ENCODE measurements around the gene FRZB. TPM values are rescaled to one million over a fixed set of nuclear protein-coding genes. Genes with fewer than 3 reads are reported as not detected.

The FRZB gene
- total and polyA plus RNA-seq, 9 of the 15 experiments (the other 6 are each of a cell fraction or from before 2014, with no cell fraction given), result 0.01 to 0.05 (median 0.03) TPM; not detected in 6

- TF ChIP-seq MAFK (IDR thresholded peaks at IDR 0.05; ENCODE audit: low read length), result no peak
- TF ChIP-seq RAD51 (IDR thresholded peaks at IDR 0.05; ENCODE audit: borderline replicate concordance, low read depth), result no peak
- TF ChIP-seq ZNF253 (CRISPR knock-in tag; conservative IDR thresholded peaks at IDR 0.05), result no peak
- TF ChIP-seq HMG20A (CRISPR knock-in tag; conservative IDR thresholded peaks at IDR 0.05), result no peak
- no peak for TF ChIP-seq ZNF239 (CRISPR knock-in tag; IDR thresholded peaks at IDR 0.05)
- no peak for TF ChIP-seq MTA3 (IDR thresholded peaks at IDR 0.05; ENCODE audit: borderline replicate concordance)
- TF ChIP-seq NELFE (IDR thresholded peaks at IDR 0.05; ENCODE audit: insufficient read depth, insufficient read length), result no peak
- no peak for TF ChIP-seq NFXL1 (CRISPR knock-in tag; IDR thresholded peaks at IDR 0.05)
Observed at GRCh38 chr2:182895798-182896197, 29.4 kb upstream of the FRZB start (continued).

GRCh38 chr2:182895169-182895568 lies 28.7 kb upstream of the FRZB start:
- Histone ChIP-seq H3K9ac (ENCODE audit: insufficient read depth in 1 of 2, low read depth in 2 of 2, low read length in 2 of 2) (no peak overlapping the region), H3K9me3 (replicated peaks; ENCODE audit: control insufficient read depth, insufficient read depth, low read depth, low read length) (no peaks in the 10 kb centered on the region; the same call in 1 of the 2 replicates), H4K20me1 (replicated peaks; ENCODE audit: control insufficient read depth, insufficient read depth, low read length) (no peaks in the 10 kb centered on the region), H3K4me2 (ENCODE audit: insufficient read depth, low read length) (no peak overlapping the region), H3K36me3 (ENCODE audit: control insufficient read depth, insufficient read depth, low read length) (no peaks in the 10 kb centered on the region), H3K4me3 (no peak overlapping the region), H3K79me2 (ENCODE audit: control insufficient read depth, insufficient read depth, low read length) (no peaks in the 10 kb centered on the region), H2AFZ (ENCODE audit: low read depth, low read length) (no peak overlapping the region), H3K27me3 (ENCODE audit: control insufficient read depth in 2 of 2, insufficient read depth in 2 of 2, low read length in 2 of 2) (peaks cover 0 to 9% of the 10 kb centered on the region in 2 experiments; a peak in 1 of 5 replicates), H3K9me1 (ENCODE audit: control insufficient read depth, insufficient read depth, low read length) (no peaks in the 10 kb centered on the region), H3K4me1 (replicated peaks in 1 of 2; ENCODE audit: control insufficient read depth in 2 of 2, insufficient read depth in 2 of 2, low read length in 2 of 2) (no peaks in the 10 kb centered on the region), H3K27ac (ENCODE audit: extremely low read depth, low read depth, low read length) (no peak overlapping the region)
- in situ Hi-C loops (cut with MboI), result no loop called here
- no peak for FAIRE-seq
- TF ChIP-seq MXI1 (IDR thresholded peaks at IDR 0.05; ENCODE audit: low read depth, low read length), result no peak
- no peak for TF ChIP-seq LEF1 (IDR thresholded peaks at IDR 0.05)
- TF ChIP-seq ZNF165 (CRISPR knock-in tag; IDR thresholded peaks at IDR 0.05; ENCODE audit: borderline replicate concordance), result no peak
- no peak for TF ChIP-seq ID3 (CRISPR knock-in tag; IDR thresholded peaks at IDR 0.05)
- TF ChIP-seq ID3 (tag; IDR thresholded peaks at IDR 0.05), result no peak
- TF ChIP-seq SRF (CRISPR knock-in tag; IDR thresholded peaks at IDR 0.05), result peak in 1 of 2 experiments; percentile 96; a peak in 2 of 4 replicates
- TF ChIP-seq PHF21A (IDR thresholded peaks at IDR 0.05; ENCODE audit: borderline replicate concordance, low read depth), result 0 out of 2 replicates have a peak, but pooled peaks have one; percentile 20
- no peak for TF ChIP-seq ZNF655 (CRISPR knock-in tag; IDR thresholded peaks at IDR 0.05)
- CTCF ChIA-PET (ENCODE audit: low intra/inter-chr PET ratio), result no interaction called here
- POLR2A ChIA-PET, result interaction anchor here (0.6 to 0.7 kb wide), 2 partner anchors 12 to 254 kb away, joined by 3 read pairs; no protein-coding TSS in a partner anchor
- BruUV-seq (replicated peaks), result no TSS peak
- intact Hi-C loops (cut with micrococcal nuclease), result no loop called here
- no peak for DNase-seq (ENCODE audit: extremely low read depth in 1 of 4, low spot score in 3 of 4)
- no peak for ATAC-seq
- 10% methylated on average over 4 of the region's 4 CpGs for WGBS (ENCODE audit: insufficient coverage, low coverage, missing lambda C conversion rate)

All from K562 (cell line).